NCI-H1694 treated with DMSO at 0.1 percent for 48 hours (cell line): ENCODE results near the gene AHCYL1.
"Not testable (repeated sequence)": the region's sequence is repeated elsewhere in the genome, so short reads cannot be mapped to it uniquely, and the experiment has no call there.

Experiments
- DNase-seq: peaks from one replicate; lab custom pipeline; 2025; lab: John Stamatoyannopoulos, UW

AHCYL1 gene

DNA sequence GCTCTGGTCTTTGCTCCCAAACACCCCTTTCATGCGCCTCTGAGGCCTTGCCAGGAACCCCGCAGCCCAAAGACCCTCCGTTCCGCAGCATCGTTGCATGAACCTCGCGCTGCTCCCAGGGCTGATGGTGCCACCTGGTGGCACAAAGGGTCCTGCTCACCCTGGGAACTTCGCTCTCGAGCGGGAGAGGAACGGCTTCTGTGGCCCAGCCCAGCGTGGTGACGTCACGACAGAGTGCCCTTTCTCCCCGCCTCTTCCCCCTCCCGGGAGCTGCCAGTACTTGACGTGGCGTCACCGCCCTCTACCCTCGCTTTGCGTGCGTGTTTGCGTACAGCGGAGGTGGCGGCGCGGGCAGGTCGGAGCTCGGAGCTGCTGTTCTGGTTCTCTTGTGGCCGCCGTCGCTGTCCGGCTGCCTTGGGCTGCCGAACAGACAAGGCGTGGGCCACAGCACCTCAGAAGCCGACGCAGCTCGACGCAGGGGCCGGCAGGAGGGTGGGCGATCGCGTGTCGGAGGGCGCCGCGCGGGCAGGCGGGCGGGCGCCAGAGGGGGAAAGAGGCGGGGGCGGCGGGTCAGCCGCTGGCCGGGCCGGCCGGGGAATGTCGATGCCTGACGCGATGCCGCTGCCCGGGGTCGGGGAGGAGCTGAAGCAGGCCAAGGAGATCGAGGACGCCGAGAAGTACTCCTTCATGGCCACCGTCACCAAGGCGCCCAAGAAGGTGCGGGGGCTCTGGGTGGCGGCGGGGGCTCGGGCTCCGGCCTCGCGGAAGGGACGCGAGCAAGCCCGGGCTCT is at the start of gene AHCYL1:
TSS of gene AHCYL1 (plus strand) at position 310 of the 791 bp plus-strand sequence. CDS start at position 598, 288 bp downstream.
- peak; percentile 98 for DNase-seq

GRCh38 chr1:109935451-109935900 is 49.1 kb upstream of the AHCYL1 start:
- no peak for DNase-seq

- no peak for DNase-seq
Observed at GRCh38 chr1:109937738-109938137, 46.8 kb upstream of the AHCYL1 start.

DNA sequence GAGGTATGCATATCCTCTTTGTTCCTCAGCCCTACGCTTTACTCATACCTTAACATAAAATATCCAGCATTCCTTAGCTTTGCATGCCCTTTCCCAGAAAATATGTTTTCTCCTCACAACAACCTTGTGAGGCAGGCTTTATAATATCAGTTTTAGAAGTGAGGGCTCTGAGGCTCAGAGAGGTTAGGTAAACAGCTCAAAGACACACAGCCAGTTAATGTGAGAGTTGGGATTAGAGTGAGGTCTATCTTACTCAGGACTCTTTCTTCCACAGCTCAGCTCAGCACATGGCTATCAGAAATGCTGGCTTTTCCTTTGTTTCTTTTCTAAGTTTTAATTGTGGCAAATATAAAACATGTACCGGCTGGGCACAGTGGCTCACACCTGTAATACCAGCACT is 46.0 kb upstream of the AHCYL1 start:
- DNase-seq, result no peak

DNA sequence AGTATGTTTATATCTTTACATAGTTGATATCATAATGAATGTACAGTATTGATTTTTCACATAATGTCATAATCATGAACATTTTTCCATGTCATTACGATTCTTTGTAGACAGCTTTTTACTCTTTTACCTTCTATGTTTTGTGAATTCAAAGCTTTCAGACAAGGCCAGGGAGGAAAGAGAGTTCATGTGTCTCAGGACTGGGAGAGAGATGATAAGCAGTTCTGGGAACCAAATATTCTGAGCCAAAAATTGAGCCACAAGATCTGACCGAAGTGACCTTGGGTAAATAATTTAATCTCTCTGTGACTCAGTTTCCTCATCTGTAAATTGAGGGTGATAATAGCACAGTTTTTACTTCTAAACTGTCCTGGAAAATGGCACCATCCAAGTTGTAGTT is 42.1 kb upstream of the AHCYL1 start:
- DNase-seq, result no peak

DNA sequence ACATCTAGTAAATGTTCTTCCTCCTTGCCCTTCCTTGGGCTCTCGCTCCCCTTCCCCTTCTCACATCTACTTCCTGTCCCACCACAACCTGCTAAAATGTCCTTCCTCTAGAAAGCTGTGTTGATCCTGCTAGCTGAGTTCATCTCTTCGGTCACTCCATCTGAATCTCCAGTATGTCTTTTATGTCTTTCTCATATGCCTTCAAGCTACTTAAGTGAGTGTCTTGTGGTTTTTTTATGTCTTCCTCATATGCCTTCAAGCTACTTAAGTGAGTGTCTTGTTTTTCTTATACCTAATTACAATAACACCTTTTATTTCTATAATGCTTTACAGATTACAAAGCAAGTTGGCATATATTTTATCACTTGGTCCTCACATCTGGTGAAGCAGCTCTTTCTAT is 40.0 kb upstream of the AHCYL1 start:
- DNase-seq, result no peak

DNA sequence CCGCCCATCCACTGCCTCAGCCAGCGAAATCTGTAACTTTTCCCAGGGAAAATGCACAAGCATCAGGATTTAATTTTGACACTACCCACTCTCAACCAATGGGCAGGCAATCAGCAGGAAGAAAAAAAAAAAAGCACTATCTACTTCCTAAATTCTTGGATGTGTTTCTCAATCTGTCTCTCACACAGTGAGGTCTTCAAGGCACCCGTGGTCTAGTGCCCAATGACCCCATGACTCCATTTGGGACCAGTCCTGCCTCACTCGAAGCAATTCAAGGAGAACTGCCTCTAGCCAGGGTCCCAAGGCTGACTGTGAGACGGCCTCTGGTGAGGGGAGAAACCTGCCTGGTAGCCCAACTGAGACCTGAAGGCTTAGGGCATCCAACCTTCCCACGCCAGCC is 38.1 kb upstream of the AHCYL1 start:
- DNase-seq, result no peak

GRCh38 chr1:109947582-109948284 is 36.8 kb upstream of the AHCYL1 start:
- DNase-seq, result no peak

- DNase-seq, result no peak
Observed at GRCh38 chr1:109948285-109948630, 36.3 kb upstream of the AHCYL1 start.

DNA sequence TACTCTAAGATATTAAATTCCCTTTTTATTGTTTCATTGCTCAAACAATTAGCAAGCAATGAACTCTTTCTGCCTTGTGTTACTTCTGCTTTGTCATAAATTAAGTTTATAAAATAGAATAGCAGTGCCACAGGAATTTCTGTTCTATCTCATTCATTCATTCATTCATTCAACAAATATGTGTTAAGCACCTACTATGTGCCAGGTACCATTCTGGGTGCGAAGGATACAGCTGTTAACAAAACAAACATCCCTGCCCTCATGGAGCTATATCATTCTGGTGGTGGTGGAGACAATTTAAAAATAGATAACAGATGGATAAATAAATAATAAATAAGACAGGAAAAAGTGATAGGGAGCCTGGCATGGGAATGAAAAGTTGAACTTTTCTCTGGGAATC is 34.5 kb upstream of the AHCYL1 start:
- no peak for DNase-seq

DNA sequence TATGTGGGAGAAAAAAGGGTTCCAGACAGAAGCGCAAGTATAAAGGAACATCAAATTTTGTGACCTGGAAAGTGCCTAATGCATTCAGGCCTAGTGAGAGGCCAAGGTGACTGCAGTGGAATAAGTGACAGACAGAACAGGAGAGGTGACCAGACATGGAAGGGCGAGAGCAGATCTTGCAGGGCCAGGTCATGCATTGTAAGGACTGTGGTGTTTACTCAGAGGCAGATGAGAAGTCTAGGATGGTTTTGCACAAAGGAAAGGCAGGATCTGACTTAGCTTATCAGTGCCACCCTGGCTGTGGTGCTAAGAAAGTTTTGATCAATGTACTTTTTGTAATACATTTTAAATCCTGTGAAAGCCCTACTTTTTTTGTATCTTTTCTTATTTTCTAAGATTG is 34.1 kb upstream of the AHCYL1 start:
- DNase-seq, result no peak

DNA sequence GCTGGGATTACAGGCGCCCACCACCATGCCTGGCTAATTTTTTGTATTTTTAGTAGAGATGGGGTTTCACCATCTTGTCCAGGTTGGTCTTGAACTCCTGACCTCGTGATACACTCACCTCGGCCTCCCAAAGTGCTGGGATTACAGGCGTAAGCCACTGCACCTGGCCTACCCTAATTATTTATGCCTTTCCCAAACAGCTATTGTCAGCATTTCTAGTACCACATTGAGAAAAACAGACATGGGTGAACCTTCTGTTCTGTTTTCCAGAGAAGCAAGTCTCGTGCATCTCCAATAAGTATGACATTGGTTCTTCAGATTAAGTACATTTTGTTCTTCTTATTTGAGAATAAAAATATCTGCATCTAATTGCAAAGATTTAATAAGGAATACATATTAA is 33.1 kb upstream of the AHCYL1 start:
- DNase-seq, result not testable (repeated sequence)

DNA sequence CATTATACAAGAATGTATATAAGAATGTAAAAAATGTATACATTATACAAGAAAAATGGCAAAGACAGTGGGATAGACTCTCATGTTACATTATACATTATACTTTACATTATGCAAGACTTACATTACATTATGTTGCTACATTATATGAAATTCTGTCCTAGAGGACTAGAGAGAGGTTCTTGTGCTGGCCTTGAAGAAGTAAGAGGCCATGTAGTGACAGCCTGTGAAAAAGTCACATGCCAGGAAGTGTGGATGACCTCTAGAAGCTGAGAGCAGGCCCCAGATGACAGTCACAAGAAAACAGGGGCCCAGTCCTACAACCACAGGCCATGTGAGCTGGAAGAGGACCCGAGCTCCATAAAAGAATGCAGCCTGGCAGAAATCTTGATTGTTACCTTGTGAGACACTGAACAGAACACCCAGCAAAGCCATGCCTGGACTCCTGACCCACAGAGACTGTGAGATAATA is 30.5 kb upstream of the AHCYL1 start:
- no peak for DNase-seq

GRCh38 chr1:109959632-109959973 is 25.0 kb upstream of the AHCYL1 start:
- no peak for DNase-seq

DNA sequence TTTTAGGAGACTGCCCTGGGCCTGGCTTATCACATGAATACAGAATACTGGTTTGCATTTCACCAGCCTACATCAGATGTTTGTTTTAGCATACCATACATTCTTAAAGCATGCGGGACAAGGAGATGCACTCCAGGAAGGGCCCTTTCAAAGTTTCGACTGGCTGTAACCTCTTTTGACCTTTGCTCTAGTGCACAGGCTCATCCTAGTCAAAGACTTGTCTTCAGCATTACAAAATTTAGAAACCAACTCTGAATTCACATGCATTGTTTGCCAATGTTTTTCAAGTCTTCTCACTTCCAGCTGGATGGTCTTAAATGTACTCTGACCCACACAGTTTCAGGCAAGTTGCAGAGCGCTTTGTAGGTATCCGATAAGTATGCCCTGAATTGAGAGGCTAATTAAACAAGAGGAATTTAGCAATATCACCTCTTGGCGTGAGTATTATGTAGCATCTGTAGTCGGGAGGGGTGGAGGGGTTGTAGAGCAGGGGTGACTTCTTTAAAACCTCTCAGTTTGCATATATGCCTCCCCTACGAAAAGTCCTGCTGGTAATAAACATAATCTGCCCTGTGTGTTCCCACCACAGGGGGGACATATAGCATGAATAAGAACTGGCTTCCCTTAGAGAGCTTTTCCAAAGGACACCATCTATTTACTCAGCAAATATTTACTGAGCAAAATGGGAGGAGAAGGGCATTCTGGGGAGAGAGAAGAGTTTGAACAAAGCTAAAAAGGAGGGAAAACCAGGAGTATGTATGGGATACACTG is 24.4 kb upstream of the AHCYL1 start:
- no peak for DNase-seq

DNA sequence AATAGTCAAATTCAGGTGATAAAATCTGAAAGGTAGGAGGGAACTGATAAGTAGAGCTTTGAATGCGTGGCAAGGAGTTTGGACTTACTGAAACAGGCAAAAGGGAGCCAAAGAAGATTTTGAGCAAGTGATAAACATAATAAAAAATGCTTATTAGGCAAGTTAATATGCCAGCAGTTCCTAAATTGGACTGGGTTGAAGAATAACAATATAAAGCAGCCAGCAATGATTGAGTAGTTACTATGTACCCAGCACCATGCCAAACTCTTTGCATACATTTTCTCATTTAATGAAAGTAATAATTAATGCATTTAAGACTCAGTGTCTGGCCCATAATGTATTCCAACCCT is 23.8 kb upstream of the AHCYL1 start:
- DNase-seq, result no peak

DNA sequence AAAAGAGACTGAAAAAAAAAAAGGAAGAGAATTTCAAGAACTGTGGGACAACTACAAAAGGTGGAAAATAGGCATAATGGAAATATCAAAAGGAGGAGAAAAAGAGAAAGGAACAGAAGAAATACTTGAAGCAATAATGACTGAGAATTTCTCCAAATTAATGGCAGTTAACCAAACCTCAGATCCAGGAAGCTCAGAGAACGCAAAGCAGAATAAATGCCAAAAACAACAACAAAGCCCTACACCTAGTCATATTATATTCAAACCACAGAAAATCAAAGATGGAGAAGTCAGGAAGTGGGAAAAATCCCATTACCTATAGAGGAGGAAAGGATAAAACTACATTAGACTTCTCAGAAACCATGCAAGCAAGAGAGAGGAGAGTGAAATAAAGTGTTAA is 20.7 kb upstream of the AHCYL1 start:
- no peak for DNase-seq

- no peak for DNase-seq
Observed at GRCh38 chr1:109969146-109969829, 15.3 kb upstream of the AHCYL1 start.

DNA sequence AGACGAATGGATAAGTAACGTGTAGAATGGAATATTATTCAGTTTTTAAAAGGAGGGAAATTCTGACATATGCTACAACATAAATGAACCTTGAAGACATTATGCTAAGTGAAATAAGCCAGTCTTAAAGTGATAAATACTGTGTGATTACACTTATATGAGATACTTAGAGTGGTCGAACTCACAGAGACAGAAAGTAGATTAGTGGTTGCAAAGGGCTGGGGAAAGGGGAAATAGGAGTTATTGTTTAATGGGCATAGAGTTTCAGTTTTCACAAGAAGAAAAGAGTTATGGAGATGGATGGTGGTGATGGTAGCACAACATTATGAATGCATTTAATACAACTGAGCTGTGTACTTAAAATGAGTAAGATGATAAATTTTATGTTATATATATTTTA is 14.7 kb upstream of the AHCYL1 start:
- no peak for DNase-seq

GRCh38 chr1:109971559-109971958 is 13.0 kb upstream of the AHCYL1 start:
- DNase-seq, result no peak

- no peak for DNase-seq
Observed at GRCh38 chr1:109974191-109974590, 10.4 kb upstream of the AHCYL1 start.

GRCh38 chr1:109975718-109976117 is 8.8 kb upstream of the AHCYL1 start:
- no peak for DNase-seq
